Activated B cell treated with CpG ODN at 0.5 μM for 24 hours (primary cell): ENCODE results near the gene AMOTL1. TPM values are rescaled to one million over a fixed set of nuclear protein-coding genes. Genes with fewer than 3 reads are reported as not detected.
A peak's percentile ranks its signal among the peaks of the same experiment; 100 is the strongest.

Experiments
- ATAC-seq: fragments of 200-7000 bp; cut with Tn5 transposase; one replicate; pipeline ENCODE4 v1.10.0; 2021; ENCODE audit warnings: low read depth, mild to moderate bottlenecking, moderate library complexity
- CTCF ChIA-PET: fragments of 350-600 bp; sonication (Branson Sonifier 250); formaldehyde crosslinking; loops from one replicate; lab custom pipeline; 2021; ENCODE audit warnings: antibody characterized with exemption; lab: Charles Lee
- POLR2A ChIA-PET: fragments of 350-600 bp; sonication (Branson Sonifier 250); formaldehyde crosslinking; loops from one replicate; lab custom pipeline; 2021; ENCODE audit warnings: antibody characterized with exemption; lab: Charles Lee
- DNase-seq: peaks from one replicate; pipeline ENCODE4 v3.0.0; 2022
- H3K27ac Mint-ChIP-seq: one replicate; pipeline ENCODE4 v1.8.0; 2020; ENCODE audit warnings: mixed read lengths
- H3K27me3 Mint-ChIP-seq: one replicate; pipeline ENCODE4 v1.8.0; 2021; ENCODE audit warnings: mixed read lengths
- H3K36me3 Mint-ChIP-seq: one replicate; pipeline ENCODE4 v1.8.0; 2021; ENCODE audit warnings: low read depth, mixed read lengths
- H3K4me1 Mint-ChIP-seq: one replicate; pipeline ENCODE4 v1.8.0; 2021; ENCODE audit warnings: mixed read lengths
- H3K4me3 Mint-ChIP-seq: one replicate; pipeline ENCODE4 v1.8.0; 2020; ENCODE audit warnings: mild to moderate bottlenecking, mixed read lengths
- H3K9me3 Mint-ChIP-seq: one replicate; pipeline ENCODE4 v1.8.0; 2020; ENCODE audit warnings: mixed read lengths
- intact Hi-C: fragments of 100-400 bp; cut with micrococcal nuclease; formaldehyde crosslinking; loops from one replicate; pipeline ENCODE4 v1.15.1; 2024
- total RNA-seq: library from RNA; stranded (reverse); gene quantifications from 2 replicates; pipeline ENCODE4 v1.2.3, GENCODE V29; 2022
- TF ChIP-seq, protein P1 (sequence below): fragments of 200-600 bp; IDR thresholded peaks from one replicate; pipeline ENCODE4 v1.8.0; 2022; ENCODE audit warnings: antibody characterized with exemption, mild to moderate bottlenecking

The AMOTL1 gene
- total RNA-seq, 1 donor from 2014 or later: 1.0 TPM

DNA sequence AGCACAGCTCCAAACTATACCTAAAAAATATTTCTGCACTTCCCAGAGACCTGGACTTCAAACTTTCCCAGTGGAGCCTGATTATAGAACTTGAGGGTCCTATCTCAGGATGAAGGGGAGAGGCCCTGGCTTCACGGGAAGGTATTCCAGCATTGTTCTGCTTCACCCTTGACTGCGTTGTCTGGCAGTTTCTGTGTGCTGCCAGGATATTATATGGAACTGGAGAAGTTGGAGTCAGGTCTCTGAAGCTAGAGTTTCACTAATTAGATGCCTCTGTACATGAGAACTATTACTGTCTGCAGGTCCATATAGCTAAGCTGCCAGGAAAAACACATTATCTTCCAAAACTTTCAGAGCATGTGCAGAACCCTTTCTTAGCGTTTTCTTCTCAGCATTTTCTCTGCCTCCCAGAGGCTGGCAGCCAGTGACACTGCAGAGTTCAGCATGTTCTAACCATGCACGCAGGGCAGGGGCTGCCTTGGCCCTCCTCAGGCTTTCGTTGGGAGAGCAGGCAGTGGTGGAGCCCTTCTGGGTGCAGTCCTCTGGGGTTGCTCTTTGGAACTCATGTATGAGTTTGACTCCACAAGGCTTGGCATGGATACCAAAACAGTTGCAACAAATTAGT is 105.9 kb downstream of the AMOTL1 start:
- TF ChIP-seq, protein P1, sequence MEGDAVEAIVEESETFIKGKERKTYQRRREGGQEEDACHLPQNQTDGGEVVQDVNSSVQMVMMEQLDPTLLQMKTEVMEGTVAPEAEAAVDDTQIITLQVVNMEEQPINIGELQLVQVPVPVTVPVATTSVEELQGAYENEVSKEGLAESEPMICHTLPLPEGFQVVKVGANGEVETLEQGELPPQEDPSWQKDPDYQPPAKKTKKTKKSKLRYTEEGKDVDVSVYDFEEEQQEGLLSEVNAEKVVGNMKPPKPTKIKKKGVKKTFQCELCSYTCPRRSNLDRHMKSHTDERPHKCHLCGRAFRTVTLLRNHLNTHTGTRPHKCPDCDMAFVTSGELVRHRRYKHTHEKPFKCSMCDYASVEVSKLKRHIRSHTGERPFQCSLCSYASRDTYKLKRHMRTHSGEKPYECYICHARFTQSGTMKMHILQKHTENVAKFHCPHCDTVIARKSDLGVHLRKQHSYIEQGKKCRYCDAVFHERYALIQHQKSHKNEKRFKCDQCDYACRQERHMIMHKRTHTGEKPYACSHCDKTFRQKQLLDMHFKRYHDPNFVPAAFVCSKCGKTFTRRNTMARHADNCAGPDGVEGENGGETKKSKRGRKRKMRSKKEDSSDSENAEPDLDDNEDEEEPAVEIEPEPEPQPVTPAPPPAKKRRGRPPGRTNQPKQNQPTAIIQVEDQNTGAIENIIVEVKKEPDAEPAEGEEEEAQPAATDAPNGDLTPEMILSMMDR: no peak
- Mint-ChIP-seq H3K36me3 (no peaks in the 10 kb centered on the region), H3K27me3 (no peaks in the 10 kb centered on the region), H3K4me1 (peaks cover 13% of the 10 kb centered on the region), H3K4me3 (no peak overlapping the region), H3K9me3 (no peaks in the 10 kb centered on the region), H3K27ac (no peak overlapping the region)
- no peak for ATAC-seq
- ChIA-PET CTCF (no interaction called here), POLR2A (no interaction called here)
- DNase-seq: no peak
- intact Hi-C loops: no loop called here

GRCh38 chr11:94876222-94876621 is 108.1 kb downstream of the AMOTL1 start:
- CTCF ChIA-PET: no interaction called here
- DNase-seq (no peak), ATAC-seq (no peak)
- H3K27me3 Mint-ChIP-seq: no peaks in the 10 kb centered on the region
- no peak overlapping the region for H3K4me3 Mint-ChIP-seq
- TF ChIP-seq, protein P1: no peak
- intact Hi-C loops: no loop called here
- no peaks in the 10 kb centered on the region for H3K36me3 Mint-ChIP-seq
- H3K4me1 Mint-ChIP-seq: peaks cover 13% of the 10 kb centered on the region
- H3K9me3 Mint-ChIP-seq: no peaks in the 10 kb centered on the region
- POLR2A ChIA-PET: no interaction called here
- no peak overlapping the region for H3K27ac Mint-ChIP-seq

DNA sequence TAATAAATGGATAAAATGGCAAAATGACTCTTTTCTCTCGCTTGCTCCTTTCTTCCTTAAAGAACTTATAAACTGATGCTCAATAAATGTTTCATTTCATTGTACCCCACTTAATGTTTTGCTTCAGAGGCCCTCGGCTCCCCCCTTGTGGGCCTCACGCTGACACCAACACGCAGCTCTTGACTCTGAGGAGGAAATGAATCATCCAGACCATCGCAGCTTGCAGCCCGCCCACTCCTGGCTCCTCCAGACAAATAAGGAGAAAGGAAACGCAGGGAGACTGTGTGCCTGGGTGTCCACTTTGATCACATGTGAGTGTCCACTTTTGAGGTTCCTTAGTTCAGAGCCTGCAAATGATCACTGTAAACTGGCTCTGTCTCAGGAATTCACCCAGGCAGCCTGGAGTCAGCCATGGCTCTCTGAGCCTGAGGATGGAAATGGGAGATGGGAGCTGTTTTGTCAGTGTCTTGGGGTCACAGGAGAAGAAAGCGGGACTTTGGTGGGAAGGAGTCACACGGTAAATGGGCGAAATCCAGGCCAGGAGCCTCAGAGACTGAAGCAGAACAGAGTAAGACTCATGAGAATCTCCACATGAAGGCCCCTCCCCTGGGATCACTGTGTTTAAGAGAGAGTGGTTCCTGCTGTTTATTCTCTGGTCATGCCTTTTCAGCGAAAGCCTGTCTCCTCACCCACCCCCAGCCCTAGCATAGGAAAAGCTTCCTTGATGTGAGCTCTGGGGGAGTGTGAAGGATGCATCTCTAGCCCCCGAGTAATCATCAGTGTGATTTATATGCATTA is 108.7 kb downstream of the AMOTL1 start:
- H3K36me3 Mint-ChIP-seq: no peaks in the 10 kb centered on the region
- peak overlapping the region; percentile 54 for H3K4me3 Mint-ChIP-seq
- no peak overlapping the region for H3K27ac Mint-ChIP-seq
- no peaks in the 10 kb centered on the region for H3K9me3 Mint-ChIP-seq
- H3K4me1 Mint-ChIP-seq: peaks cover 13% of the 10 kb centered on the region
- peak; percentile 76 for ATAC-seq
- ChIA-PET CTCF (no interaction called here), POLR2A (no interaction called here)
- no peak for DNase-seq
- TF ChIP-seq, protein P1: no peak
- intact Hi-C loops: no loop called here
- H3K27me3 Mint-ChIP-seq: no peaks in the 10 kb centered on the region

DNA sequence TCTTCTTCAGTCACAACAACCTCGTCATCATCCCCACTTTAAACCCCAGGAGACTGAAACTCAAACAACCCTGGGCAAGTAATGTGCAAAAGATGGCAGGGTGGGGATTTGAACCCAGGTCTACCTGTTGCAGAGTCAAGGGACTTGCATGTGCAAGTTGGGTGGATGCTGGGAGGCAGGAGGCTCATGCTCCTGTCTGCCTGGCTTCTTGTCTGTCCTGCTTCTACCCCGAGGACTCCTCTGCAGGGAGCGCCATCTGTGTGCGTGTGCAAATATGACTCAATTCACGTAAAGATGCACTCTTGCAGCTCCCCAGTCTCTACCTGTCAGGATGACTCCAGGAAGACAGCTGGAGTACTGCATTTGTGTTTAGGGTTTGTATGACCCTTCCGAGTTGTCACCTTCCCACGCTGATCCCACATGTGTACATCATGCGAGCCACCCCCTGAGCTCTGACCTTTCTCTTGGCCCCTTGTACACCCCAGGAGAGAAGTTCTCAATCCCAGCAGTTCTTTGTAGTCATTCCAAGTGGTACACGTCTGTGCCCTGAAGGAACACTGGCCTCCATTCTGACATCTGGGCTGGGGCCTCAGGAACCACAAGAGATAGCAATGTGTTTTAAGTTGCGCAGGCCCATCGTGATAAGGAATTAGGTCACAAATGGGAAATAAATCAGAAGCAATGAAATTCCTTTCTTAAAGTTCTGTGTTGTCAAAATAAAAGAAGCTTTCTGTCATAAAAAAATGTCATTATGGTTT is 109.5 kb downstream of the AMOTL1 start:
- ChIA-PET CTCF (no interaction called here), POLR2A (no interaction called here)
- H3K36me3 Mint-ChIP-seq: no peaks in the 10 kb centered on the region
- intact Hi-C loops: no loop called here
- H3K27me3 Mint-ChIP-seq: no peaks in the 10 kb centered on the region
- DNase-seq (no peak), ATAC-seq (no peak)
- H3K4me3 Mint-ChIP-seq: no peak overlapping the region
- TF ChIP-seq, protein P1: no peak
- H3K4me1 Mint-ChIP-seq: peaks cover 13% of the 10 kb centered on the region
- H3K27ac Mint-ChIP-seq: no peak overlapping the region
- H3K9me3 Mint-ChIP-seq: no peaks in the 10 kb centered on the region

DNA sequence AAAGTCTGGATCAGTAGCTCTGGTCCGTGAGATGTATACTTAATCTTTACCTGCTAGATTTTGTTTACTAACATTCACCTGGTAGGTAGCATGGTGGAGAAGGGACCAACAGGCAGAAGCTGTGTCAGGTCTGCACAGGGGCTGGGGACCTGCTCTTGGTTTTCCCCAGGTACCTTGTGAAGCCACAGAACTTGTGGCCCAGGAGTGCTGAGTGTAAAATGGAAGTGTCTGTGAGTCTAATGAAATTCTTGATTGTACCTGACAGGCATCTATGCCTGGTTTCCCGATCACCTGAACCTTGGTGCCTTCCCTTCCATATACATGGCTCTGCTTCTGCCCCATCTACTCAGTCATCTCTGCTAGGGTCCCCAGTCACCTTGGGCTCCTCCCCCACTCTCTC is 110.8 kb downstream of the AMOTL1 start:
- H3K27ac Mint-ChIP-seq: no peak overlapping the region
- no peak for ATAC-seq
- TF ChIP-seq, protein P1: no peak

More for the DNA sequence above, 110.8 kb downstream of the AMOTL1 start:
- no peak overlapping the region for H3K4me3 Mint-ChIP-seq
- no peaks in the 10 kb centered on the region for H3K36me3 Mint-ChIP-seq
- no peak for DNase-seq
- ChIA-PET CTCF (no interaction called here), POLR2A (no interaction called here)
- intact Hi-C loops: no loop called here
- no peaks in the 10 kb centered on the region for H3K9me3 Mint-ChIP-seq
- H3K27me3 Mint-ChIP-seq: no peaks in the 10 kb centered on the region
- H3K4me1 Mint-ChIP-seq: peaks cover 13% of the 10 kb centered on the region
